ENCODE measurements around the gene TSC22D1.

TSC22D1 gene

DNA sequence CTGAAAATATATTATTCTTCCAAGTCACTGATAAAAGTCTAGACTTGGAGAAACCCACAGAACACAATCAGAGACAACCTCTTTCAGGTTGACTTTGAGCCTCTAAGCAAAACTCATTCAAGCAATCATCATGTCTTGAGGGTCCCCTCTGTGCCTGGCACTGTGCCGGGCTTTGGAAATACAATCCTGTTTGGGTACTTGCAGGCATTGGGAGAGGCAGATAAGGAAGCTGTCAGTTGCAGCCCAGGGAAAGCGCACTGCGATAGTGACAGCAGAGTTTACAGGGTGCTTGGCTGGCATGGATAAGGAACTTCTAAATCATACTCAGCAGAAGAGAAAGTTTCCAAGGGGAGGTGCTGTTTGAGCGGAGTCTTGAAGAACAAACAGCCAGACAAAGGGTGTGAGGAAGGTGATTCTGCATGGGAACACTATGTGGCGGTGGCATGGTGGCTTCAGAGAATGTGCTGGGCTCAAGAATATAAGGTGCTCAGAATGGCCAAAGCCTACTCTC, 193.4 kb downstream of the TSC22D1 start:
- DNase-seq (ENCODE audit: low spot score), result no peak
